Loucy (cell line): ENCODE results near the gene IRS1.
"Not testable (repeated sequence)": the region's sequence is repeated elsewhere in the genome, so short reads cannot be mapped to it uniquely, and the experiment has no call there.

Source experiments
- CTCF ChIP-seq: fragments of 200-600 bp; sonication (generic); conservative IDR thresholded peaks from 2 replicates; pipeline ENCODE4 v1.5.1; 2014; ENCODE audit warnings: mild to moderate bottlenecking, antibody characterized with exemption, low read length
- EZH2phosphoT487 ChIP-seq: fragments of 200-600 bp; IDR thresholded peaks from 2 replicates; pipeline ENCODE4 v1.6.1; 2018; ENCODE audit warnings: antibody characterized with exemption, mild to moderate bottlenecking, moderate library complexity, borderline replicate concordance

DNA sequence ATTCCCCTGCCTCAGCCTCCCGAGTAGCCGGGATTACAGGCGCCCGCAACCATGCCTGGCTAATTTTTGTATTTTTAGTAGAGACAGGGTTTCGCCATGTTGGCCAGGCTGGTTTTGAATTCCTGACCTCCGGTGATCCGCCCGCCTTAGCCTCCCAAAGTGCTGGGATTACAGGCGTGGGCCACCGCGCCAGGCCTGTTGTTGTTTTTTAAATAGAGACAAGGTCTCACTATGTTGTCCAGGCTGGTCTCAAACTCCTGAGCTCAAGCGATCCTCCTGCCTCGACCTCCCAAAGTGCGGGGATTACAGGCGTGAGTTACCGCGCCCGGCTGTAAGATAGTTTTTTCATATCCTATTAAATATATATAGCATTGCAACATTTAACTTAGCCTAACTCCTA, 35.3 kb upstream of the IRS1 start:
- not testable (repeated sequence) for TF ChIP-seq CTCF, EZH2phosphoT487
